NOMO-1 treated with dmso at 0.1 percent for 144 hours (cell line): Measurements from ENCODE around the gene PLXNA4.
A peak's percentile ranks its signal among the peaks of the same experiment; 100 is the strongest.

Experiments used
- DNase-seq: peaks from one replicate; lab custom pipeline; 2025; ENCODE audit not compliant: unreplicated experiment; lab: John Stamatoyannopoulos, UW

Gene PLXNA4

GRCh38 chr7:132362059-132362458 lies 214.2 kb downstream of the PLXNA4 start:
- no peak for DNase-seq

- no peak for DNase-seq
Measured at GRCh38 chr7:132361146-132361545, 215.1 kb downstream of the PLXNA4 start.

DNA sequence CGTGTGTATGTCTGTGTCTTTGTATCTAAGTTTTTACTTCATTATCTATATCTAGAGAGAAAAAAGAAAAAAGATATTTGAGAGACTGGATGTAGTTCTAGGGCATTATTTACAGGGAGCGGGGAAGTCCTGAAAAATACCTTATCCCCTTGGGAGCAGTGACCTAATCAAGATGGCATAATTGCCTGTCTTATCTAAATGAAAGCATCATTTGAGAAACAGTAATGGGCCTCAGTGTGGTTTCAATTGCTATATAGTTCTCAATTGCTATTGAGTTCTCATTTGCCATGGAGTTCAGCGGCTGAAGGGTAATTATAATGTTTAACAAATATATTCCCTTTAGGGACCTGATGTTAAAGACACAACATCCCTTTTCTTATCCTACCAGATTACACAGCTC lies 216.5 kb downstream of the PLXNA4 start:
- DNase-seq = no peak

DNA sequence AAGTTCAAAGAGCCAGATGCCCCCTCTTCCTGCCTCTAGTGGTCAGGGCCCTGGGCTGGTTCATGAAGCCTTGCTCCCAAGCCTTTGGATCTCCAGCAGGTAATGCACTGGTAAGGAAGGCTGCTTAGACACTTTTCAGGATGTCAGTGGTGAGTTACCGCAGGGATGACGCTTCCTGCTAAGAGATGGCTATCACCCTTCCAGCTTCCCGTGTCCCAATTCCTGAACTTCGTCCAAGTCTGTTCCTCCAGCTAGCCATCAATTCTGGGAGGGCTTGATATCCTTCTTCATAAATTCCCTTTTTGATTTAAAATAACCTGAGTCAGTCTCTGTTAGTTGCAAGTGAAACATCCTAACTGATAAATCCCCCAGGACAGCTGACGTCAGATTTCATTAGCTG lies 221.2 kb downstream of the PLXNA4 start:
- no peak for DNase-seq

- DNase-seq = peak; percentile 60
Measured at GRCh38 chr7:132354527-132354926, 221.7 kb downstream of the PLXNA4 start.

- DNase-seq = no peak
Measured at GRCh38 chr7:132353936-132354335, 222.3 kb downstream of the PLXNA4 start.

DNA sequence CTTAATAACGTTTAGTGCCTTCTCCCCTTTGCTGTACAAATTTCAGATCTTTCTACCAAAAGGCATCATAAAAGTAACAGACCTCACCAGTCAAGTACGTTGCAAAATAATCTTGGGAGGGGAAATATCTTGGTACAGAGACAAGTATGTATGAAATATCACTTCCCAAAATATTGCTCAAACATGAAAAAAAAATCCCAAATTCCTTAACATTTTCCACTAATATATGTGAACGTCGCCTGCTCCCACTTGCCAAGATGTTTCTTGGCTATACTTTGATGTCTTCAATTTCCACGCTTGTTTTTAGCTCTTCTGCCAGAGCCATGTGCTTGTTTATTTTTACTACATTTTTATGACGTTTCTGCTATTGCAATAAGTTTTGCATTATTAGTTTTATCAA lies 223.5 kb downstream of the PLXNA4 start:
- DNase-seq = no peak

GRCh38 chr7:132351954-132352499 lies 224.2 kb downstream of the PLXNA4 start:
- no peak for DNase-seq

- no peak for DNase-seq
Measured at GRCh38 chr7:132350741-132351140, 225.5 kb downstream of the PLXNA4 start.

GRCh38 chr7:132349075-132349474 lies 227.2 kb downstream of the PLXNA4 start:
- no peak for DNase-seq

GRCh38 chr7:132348341-132348740 lies 227.9 kb downstream of the PLXNA4 start:
- DNase-seq = no peak

GRCh38 chr7:132347858-132348257 lies 228.4 kb downstream of the PLXNA4 start:
- DNase-seq = no peak

GRCh38 chr7:132347123-132347522 lies 229.1 kb downstream of the PLXNA4 start:
- no peak for DNase-seq

GRCh38 chr7:132345543-132346129 lies 230.6 kb downstream of the PLXNA4 start:
- no peak for DNase-seq

- no peak for DNase-seq
Measured at GRCh38 chr7:132345030-132345429, 231.2 kb downstream of the PLXNA4 start.

DNA sequence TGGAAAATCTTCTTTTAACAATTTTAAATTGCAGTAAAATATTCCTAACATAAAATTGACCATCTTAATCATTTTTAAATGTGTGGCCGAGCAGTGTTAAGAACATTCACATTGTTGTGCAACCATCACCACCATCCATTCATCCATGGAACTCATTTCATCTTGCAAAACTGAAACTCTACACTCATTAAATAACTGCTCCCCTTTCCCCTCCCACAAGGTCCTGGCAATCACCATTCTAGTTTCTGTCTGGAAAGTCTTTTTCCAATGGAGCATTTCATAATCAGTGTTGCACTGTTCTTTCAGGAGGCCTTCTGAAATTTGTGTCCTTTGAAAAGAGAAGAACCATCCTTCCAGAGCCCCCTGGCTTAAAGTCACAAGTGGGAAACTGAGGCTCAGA lies 233.1 kb downstream of the PLXNA4 start:
- DNase-seq = no peak

DNA sequence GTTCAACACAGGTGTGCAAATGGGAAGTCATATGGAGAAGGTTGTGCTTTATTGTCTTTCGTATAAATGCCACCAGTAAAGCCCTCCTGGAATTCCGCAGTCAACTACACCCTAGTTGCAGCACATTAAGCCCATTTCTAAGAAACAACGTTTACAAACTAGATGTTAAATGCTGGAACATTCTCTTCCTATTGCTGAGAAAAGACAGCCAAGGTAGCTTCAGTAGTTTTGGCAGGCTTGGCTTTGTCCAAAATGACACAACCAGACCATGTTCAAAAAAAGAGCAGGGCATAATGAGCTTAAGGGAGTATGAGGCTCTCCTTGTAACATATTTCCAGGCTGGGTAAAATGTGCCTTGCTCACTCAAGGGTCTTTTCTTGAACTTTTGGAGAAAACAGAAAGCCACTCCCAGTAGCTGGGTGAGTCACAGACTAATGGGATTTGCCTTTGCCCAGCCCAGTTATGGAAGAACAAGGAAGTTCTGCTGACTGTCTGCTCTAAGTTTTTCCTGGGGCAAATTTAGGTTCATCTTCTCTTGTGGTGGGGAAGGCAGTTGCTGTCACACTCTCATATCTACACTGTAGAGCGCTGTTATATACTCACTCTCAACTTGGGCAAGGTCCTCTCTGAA lies 238.7 kb downstream of the PLXNA4 start:
- no peak for DNase-seq

DNA sequence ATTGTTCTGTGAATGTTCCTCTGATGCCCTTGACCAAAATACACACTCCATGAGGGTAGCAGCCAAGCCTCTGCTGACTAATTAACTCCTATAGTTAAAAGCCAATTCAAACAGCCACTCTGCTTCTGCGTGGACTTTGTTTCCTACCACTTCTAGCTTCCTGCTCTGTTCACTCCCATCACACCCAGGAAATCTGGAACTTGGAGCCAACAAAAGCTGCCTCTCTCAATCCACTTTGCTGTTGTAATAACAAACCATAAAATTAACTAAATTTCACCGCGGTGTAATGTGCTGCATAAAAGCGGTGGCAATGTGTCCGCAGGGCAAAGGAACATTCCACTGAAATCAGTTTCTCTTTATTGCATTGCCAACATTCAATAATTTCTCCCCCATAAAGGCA lies 239.5 kb downstream of the PLXNA4 start:
- no peak for DNase-seq

DNA sequence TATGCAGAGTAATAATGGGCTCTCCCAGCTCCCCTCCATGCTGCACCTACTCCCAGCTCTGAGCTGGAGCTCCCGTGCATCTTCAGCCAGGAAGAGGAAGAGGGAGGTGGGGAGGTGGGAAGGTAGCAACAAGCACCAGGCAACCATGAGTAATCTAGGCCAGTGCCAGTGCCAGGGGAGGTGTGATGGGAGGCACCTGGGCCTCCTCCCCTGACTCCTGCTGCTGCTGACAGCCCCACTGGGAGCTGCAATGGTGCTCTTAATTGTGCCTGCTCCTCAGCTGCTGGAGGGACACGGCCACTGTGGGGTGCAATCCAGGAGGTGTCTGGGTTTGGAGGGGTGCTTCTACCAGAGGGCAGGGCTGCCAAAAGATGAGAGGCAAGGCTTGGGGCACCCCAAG lies 243.0 kb downstream of the PLXNA4 start:
- no peak for DNase-seq

GRCh38 chr7:132328760-132329159 lies 247.5 kb downstream of the PLXNA4 start:
- DNase-seq = no peak

DNA sequence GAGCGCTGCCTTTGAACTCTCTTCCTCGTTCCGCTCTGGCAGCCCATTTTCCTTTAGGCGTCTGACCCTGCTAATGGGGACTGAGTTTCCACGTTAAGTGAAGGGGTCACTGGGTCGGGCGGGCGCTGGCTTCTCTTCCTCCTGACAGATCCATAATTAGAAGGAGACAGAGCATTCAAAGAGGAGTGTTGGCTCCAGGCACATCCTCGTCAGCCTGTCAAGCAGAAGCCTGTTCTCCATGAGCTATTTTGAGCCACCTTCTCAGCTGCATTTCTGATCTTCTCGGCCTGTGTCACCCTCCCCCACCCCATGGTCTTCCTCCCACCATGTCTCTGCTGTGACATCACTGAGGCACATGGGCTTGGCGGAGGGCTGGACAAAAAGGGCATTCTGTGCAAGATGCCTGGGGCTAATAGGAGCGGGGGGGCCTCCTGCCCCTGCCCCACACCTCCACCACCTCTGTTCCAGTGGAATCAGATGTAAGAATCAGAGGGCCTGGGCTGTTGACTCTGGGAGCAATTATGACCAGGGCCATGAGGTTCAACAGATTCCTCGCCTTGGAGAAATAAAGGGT lies 248.1 kb downstream of the PLXNA4 start:
- DNase-seq = no peak

DNA sequence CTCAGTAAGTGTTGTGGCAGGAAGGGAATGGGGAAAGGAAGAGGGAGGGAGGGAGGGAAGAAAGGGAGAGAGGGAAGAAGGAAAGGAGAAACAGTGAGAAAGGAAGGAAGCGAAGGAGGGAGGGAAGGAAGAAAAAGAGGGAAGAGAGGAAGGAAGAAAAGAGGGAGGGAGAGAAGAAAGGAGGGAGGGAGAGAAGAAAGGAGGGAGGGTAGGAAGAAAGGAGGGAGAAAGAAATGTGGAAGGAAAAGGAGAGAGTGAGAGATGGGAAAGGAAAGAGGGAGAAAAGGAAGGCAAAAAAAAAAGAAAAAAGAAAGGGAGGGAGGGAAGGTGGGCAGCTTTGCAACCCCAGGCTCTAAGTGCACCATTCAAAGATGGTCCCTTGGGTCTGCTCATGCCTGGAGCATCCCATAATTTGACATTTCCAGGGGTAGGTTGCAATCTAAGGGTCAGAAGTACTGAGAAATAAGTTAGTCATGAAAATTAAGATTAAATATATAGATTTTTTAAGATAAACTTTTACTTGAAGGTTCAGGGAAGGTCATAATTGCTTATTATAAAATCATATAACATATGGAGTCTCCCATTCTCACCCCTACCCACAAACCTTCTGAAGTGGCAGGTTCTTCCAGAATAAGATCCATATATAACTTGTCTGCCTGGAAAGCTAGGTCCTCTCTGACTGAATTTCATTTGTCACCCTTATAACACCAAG lies 249.2 kb downstream of the PLXNA4 start:
- DNase-seq = no peak
